ENCODE results near the gene DIDO1.

DIDO1 gene

GRCh38 chr20:62839261-62839660 is 87.0 kb downstream of the DIDO1 start:
- in situ Hi-C loops (cut with MboI; ENCODE audit: low sequenced_read_pairs): no loop called here

GRCh38 chr20:62838128-62838891 is 88.0 kb downstream of the DIDO1 start:
- in situ Hi-C loops (cut with MboI; ENCODE audit: low sequenced_read_pairs): no loop called here

GRCh38 chr20:62837790-62838127 is 88.5 kb downstream of the DIDO1 start:
- in situ Hi-C loops (cut with MboI; ENCODE audit: low sequenced_read_pairs): no loop called here

- in situ Hi-C loops (cut with MboI; ENCODE audit: low sequenced_read_pairs): no loop called here
Observed at GRCh38 chr20:62836967-62837490, 89.3 kb downstream of the DIDO1 start.

- in situ Hi-C loops (cut with MboI; ENCODE audit: low sequenced_read_pairs): no loop called here
Observed at GRCh38 chr20:62835931-62836861, 90.1 kb downstream of the DIDO1 start.

- in situ Hi-C loops (cut with MboI; ENCODE audit: low sequenced_read_pairs): no loop called here
Observed at GRCh38 chr20:62834967-62835730, 91.2 kb downstream of the DIDO1 start.

GRCh38 chr20:62832951-62833391 is 93.3 kb downstream of the DIDO1 start:
- in situ Hi-C loops (cut with MboI; ENCODE audit: low sequenced_read_pairs): no loop called here

GRCh38 chr20:62832212-62832922 is 93.9 kb downstream of the DIDO1 start:
- in situ Hi-C loops (cut with MboI; ENCODE audit: low sequenced_read_pairs): no loop called here

GRCh38 chr20:62831854-62832211 is 94.5 kb downstream of the DIDO1 start:
- in situ Hi-C loops (cut with MboI; ENCODE audit: low sequenced_read_pairs): no loop called here

- in situ Hi-C loops (cut with MboI; ENCODE audit: low sequenced_read_pairs): no loop called here
Observed at GRCh38 chr20:62831361-62831788, 94.9 kb downstream of the DIDO1 start.

- in situ Hi-C loops (cut with MboI; ENCODE audit: low sequenced_read_pairs): no loop called here
Observed at GRCh38 chr20:62830821-62831220, 95.5 kb downstream of the DIDO1 start.

- in situ Hi-C loops (cut with MboI; ENCODE audit: low sequenced_read_pairs): no loop called here
Observed at GRCh38 chr20:62830251-62830650, 96.1 kb downstream of the DIDO1 start.

- in situ Hi-C loops (cut with MboI; ENCODE audit: low sequenced_read_pairs): no loop called here
Observed at GRCh38 chr20:62829231-62830230, 96.8 kb downstream of the DIDO1 start.

- in situ Hi-C loops (cut with MboI; ENCODE audit: low sequenced_read_pairs): no loop called here
Observed at GRCh38 chr20:62828511-62829230, 97.6 kb downstream of the DIDO1 start.

GRCh38 chr20:62828051-62828450 is 98.3 kb downstream of the DIDO1 start:
- in situ Hi-C loops (cut with MboI; ENCODE audit: low sequenced_read_pairs): no loop called here
